Upper lobe of right lung (tissue), 1 donor: ENCODE data around the gene ATF7IP. TPM values are rescaled to one million over a fixed set of nuclear protein-coding genes. Genes with fewer than 3 reads are reported as not detected.
A peak's percentile ranks its signal among the peaks of the same experiment; 100 is the strongest.

Experiments
- ATAC-seq: fragments of 200-7000 bp; cut with Tn5 transposase; one replicate; pipeline ENCODE4 v1.9.1; 2020; ENCODE audit warnings: mild to moderate bottlenecking, moderate library complexity
- DNase-seq: peaks from one replicate; pipeline ENCODE4 v3.0.0-alpha.2; 2020
- H3K27ac ChIP-seq: fragments of 200-600 bp; one replicate; pipeline ENCODE4 v1.8.0; 2022
- H3K27me3 ChIP-seq: fragments of 200-600 bp; one replicate; pipeline ENCODE4 v1.8.0; 2022; ENCODE audit warnings: mild to moderate bottlenecking
- H3K36me3 ChIP-seq: fragments of 200-600 bp; one replicate; pipeline ENCODE4 v1.8.0; 2022
- H3K4me1 ChIP-seq: fragments of 200-600 bp; one replicate; pipeline ENCODE4 v1.8.0; 2022
- H3K4me3 ChIP-seq: fragments of 200-600 bp; one replicate; pipeline ENCODE4 v1.8.0; 2022; ENCODE audit warnings: mild to moderate bottlenecking
- H3K9me3 ChIP-seq: fragments of 200-600 bp; one replicate; pipeline ENCODE4 v1.8.0; 2022
- CTCF ChIP-seq: fragments of 200-600 bp; IDR thresholded peaks from one replicate; pipeline ENCODE4 v1.8.0; 2022; ENCODE audit warnings: antibody characterized with exemption
- intact Hi-C: fragments of 100-400 bp; cut with DNase I; formaldehyde crosslinking; loops from one replicate; pipeline ENCODE4 v1.11.0; 2022
- total RNA-seq: library from RNA; stranded (reverse); fragmentation: NEBNext Ultra II Directional; extraction: Animal tissue kit (Norgen Biotek cat#: 25700); gene quantifications from one replicate; pipeline ENCODE4 v1.2.1, GENCODE V29; 2021
- donor health status: DM: no; HTN: yes; CAD: no; lungs with severe emphysema.

ATF7IP gene
- total RNA-seq, 1 donor from 2014 or later, result 64.0 TPM

GRCh38 chr12:14356147-14356546, 9.3 kb upstream of the ATF7IP start:
- intact Hi-C loops, result no loop called here
- ATAC-seq, result no peak
- Histone ChIP-seq H3K9me3 (peaks cover 10% of the 10 kb centered on the region), H3K27me3 (no peaks in the 10 kb centered on the region), H3K27ac (no peak overlapping the region), H3K36me3 (no peaks in the 10 kb centered on the region), H3K4me3 (no peak overlapping the region), H3K4me1 (no peaks in the 10 kb centered on the region)
- no peak for DNase-seq
- TF ChIP-seq CTCF, result no peak

- Histone ChIP-seq H3K27ac (no peak overlapping the region), H3K36me3 (no peaks in the 10 kb centered on the region), H3K4me3 (no peak overlapping the region), H3K9me3 (no peaks in the 10 kb centered on the region), H3K4me1 (no peaks in the 10 kb centered on the region), H3K27me3 (no peaks in the 10 kb centered on the region)
- DNase-seq, result no peak
- peak; percentile 67 for ATAC-seq
- TF ChIP-seq CTCF, result no peak
- intact Hi-C loops, result no loop called here
Observed at GRCh38 chr12:14357486-14357885, 8.0 kb upstream of the ATF7IP start.

GRCh38 chr12:14362352-14362751, 3.1 kb upstream of the ATF7IP start:
- no peak for TF ChIP-seq CTCF
- no peaks in the 10 kb centered on the region for H3K36me3 ChIP-seq
- DNase-seq (no peak), ATAC-seq (no peak)
- H3K9me3 ChIP-seq, result no peaks in the 10 kb centered on the region
- no peaks in the 10 kb centered on the region for H3K27me3 ChIP-seq
- H3K4me1 ChIP-seq, result no peaks in the 10 kb centered on the region
- H3K4me3 ChIP-seq, result no peak overlapping the region
- no peak overlapping the region for H3K27ac ChIP-seq
- intact Hi-C loops, result no loop called here

- intact Hi-C loops, result no loop called here
- no peak for ATAC-seq
- Histone ChIP-seq H3K27ac (peak overlapping the region; percentile 98), H3K4me1 (peaks cover 3% of the 10 kb centered on the region), H3K36me3 (no peaks in the 10 kb centered on the region), H3K27me3 (no peaks in the 10 kb centered on the region), H3K4me3 (peak overlapping the region; percentile 79), H3K9me3 (no peaks in the 10 kb centered on the region)
- no peak for DNase-seq
- no peak for TF ChIP-seq CTCF
Observed at GRCh38 chr12:14364583-14365271, 755 bp upstream of the ATF7IP start.

GRCh38 chr12:14366209-14367039, 942 bp downstream of the ATF7IP start:
- Histone ChIP-seq H3K4me3 (peak overlapping the region; percentile 79), H3K36me3 (no peaks in the 10 kb centered on the region), H3K27me3 (no peaks in the 10 kb centered on the region), H3K9me3 (no peaks in the 10 kb centered on the region), H3K4me1 (peaks cover 3% of the 10 kb centered on the region), H3K27ac (peak overlapping the region; percentile 98)
- ATAC-seq, result no peak
- DNase-seq, result no peak
- intact Hi-C loops, result no loop called here
- TF ChIP-seq CTCF, result peak; percentile 36
